NCI-H69 (cell line): ENCODE data around the gene MVB12B.

ENCODE experiments used
- DNase-seq: peaks from one replicate; lab custom pipeline; 2025; lab: John Stamatoyannopoulos, UW

Gene MVB12B

GRCh38 chr9:126330536-126330935 is 3.9 kb downstream of the MVB12B start:
- DNase-seq: no peak

DNA sequence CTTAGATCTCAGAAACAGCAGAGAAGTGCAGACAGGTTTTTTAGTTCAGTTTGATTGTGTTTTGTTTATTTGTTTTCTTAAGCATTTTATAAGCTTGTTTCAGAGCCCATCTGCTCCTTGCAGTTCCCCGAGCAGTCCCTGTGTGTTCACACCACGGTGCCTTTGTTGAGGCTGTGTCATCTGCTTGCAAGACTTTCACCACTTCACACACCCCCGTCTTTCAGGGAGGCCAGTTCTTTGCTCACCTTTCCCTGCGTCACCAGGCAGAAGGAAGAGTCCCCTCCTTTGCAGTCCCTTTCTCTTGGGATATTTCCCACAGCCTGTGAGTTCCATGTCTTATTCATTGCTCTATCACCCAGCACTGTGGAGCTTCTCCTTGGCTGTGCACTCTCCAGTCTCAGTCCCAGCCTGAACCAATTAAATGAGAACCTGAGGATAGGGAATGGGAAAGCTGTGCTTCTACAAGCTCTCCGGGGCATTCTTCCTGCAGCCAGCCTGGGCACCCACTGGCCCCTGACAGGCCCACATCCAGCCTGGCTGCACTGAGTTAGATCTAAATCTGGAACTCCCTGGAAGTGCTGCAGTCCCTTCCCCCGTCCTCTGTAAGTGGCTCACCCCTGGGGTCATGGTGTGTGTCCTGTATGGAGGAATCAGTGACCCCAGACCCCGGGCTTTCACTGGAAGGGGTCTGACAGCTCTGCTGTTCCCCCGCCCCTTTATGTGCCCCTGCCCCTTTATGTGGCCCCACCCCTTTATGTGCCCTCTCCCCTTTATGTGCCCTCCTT is 5.5 kb downstream of the MVB12B start:
- DNase-seq: no peak

GRCh38 chr9:126334721-126335621 is 8.3 kb downstream of the MVB12B start:
- no peak for DNase-seq

DNA sequence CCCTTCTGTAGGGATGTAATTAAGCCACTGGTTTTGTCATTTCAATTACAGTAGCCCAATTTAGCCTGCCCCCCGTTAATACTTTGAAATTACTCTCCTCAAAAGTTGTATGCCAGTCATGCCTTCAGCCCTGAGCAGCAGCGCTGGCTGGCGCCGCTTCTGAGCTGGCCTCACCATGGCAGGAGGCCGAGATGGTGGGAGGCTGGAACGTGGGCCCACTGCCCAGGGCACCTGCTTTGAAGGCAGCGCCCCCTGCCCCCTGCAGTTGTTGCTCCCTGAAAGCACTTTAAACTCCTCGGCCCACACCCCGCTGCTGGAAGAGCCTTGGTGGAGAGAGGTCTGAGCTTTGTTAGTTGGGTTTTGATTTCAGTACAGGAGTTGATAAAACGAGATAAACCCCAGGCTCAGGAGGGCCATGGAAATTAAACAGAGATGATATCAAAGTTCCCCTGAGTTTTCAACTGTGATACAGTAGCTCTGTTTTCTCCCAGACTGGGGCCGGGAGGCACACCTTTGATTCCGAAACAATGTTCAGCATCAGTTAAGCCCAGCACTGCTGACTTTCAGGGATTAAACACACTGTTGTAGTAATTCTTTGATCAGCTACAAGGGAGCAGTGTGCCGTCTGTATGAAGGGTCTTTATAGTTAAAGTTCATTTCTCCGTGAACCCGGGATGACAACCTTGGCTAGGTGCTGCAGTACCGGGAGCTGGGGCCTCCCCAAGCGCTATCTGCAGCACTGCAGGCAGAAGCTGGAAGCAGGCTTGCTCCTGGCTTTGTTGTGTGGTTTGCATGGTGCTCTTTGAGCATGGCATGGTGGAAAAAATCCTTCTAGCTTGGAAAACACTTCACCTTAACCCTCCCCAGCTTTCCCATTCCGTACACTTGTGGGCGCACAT is 9.5 kb downstream of the MVB12B start:
- DNase-seq: no peak

GRCh38 chr9:126336736-126337325 is 10.2 kb downstream of the MVB12B start:
- no peak for DNase-seq

DNA sequence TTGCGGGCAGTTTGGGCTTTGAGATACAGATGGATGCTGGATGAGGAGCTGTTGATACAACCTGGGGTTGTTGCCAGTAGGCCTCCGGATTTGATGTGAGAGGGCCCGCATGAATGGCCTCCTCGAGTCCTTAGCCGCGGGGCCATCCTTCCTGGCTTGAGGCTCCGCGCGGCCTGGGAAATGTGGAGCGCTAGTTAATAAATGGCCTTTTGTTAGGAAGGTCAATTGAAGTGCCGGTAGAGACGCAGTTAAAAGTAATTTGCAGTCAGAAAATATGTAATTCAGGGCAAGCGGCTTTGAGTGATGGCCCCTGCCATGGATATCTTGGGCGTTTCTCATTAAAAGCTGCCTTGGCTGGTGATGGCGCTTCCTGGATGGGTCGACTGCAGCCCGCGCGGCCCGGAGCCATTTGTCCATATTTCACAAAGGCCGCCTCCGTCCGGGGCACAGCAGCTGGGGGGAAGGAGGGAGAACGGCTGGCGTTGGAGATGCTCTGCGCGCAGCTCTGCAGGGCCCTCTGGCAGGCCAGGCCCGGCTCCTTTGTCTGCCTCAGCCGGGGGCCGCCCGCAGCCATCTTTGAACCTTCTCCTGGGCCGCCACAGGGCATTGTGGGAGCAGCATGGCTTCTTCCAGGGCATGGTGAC is 11.2 kb downstream of the MVB12B start:
- DNase-seq: no peak

DNA sequence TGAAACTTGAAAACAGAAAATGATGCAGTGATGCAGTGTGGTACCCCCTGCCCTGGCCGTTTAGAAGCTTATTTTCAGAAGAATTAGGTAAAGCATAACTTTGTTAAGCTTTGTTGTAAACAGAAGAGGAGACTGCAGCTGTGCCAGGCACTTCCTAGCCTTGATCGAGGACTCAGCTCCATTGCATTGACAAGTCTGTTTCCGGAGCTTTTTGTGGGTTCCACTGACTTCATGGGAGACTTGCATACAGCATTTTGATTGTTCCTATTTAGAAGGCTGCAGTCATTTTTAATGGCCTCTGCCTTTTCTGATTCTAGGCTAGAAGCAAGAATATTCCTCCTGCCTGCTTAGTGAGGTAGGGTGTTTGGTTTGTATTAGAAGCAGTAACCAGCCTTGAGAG is 12.3 kb downstream of the MVB12B start:
- no peak for DNase-seq

GRCh38 chr9:126341426-126341825 is 14.8 kb downstream of the MVB12B start:
- DNase-seq: no peak

GRCh38 chr9:126341902-126342301 is 15.3 kb downstream of the MVB12B start:
- no peak for DNase-seq

DNA sequence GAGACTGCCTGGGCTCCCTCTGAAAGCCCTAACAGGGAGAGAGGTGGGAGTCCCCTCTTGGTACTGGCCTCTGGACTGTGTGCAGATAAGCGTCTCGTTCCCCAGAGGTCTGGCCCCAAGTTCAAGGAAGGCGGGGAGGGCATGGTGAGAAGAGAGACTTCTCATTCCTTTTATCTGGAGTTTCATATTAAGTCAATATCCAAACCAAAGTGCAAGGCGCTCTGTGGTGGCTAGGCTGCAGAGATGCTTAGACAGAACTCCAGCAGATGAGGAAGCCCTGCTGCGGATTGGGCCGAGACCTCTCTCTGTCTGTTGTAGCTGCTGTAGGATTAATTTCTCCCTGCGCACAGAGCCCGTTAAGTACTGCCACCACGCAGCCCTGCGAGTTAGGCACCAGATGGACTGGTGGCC is 16.0 kb downstream of the MVB12B start:
- DNase-seq: no peak

- DNase-seq: no peak
These were observed 16.7 kb downstream of the MVB12B start for GRCh38 chr9:126343271-126343700.

DNA sequence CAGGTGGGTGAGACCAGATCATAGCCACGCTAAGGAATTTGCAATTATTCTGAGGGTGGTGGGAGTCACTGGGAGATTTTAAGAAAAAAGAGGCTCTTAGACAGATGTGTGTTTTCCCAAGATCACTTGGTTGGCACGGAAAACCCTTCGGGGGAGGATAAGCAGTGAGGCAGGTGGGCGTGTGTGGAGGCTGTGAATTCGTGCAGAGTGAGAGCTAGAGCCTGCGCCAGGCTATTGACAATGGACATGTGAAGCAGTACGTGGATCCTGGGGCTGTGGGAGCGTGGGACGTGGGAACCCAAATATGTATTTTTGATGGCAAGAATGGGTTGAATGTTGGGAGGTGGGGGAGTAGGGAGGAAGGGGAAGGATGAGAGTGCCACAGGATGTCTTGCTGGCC is 19.4 kb downstream of the MVB12B start:
- no peak for DNase-seq

DNA sequence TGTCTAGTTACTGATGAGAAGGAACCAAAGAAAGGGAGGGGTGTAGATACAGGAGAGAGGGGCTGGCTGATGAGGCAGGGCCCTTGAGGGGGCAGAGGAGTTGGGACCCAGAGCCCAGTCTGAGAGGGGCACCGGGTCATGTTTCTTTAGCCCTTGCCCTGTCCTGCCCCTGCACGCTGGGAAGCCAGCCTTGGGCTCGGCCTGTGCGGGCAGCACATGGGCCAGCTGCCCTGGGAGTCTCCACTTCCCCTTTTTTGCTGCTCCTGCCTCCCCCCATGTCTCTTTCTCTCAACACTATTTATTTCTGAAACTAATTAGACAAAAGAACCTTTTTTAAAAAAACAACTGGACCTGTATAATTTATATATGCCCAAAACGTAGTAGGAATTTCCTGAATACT is 20.5 kb downstream of the MVB12B start:
- no peak for DNase-seq

- peak; percentile 20 for DNase-seq
These were observed 21.5 kb downstream of the MVB12B start for GRCh38 chr9:126347911-126348760.

- peak; percentile 63 for DNase-seq
These were observed 22.4 kb downstream of the MVB12B start for GRCh38 chr9:126348911-126349550.

- DNase-seq: no peak
These were observed 28.5 kb downstream of the MVB12B start for GRCh38 chr9:126354887-126355770.

- peak; percentile 50 for DNase-seq
These were observed 30.4 kb downstream of the MVB12B start for GRCh38 chr9:126357074-126357473.

GRCh38 chr9:126360073-126360472 is 33.4 kb downstream of the MVB12B start:
- DNase-seq: no peak

GRCh38 chr9:126361810-126362238 is 35.2 kb downstream of the MVB12B start:
- no peak for DNase-seq
